Heart right ventricle (tissue), 16 donors: ENCODE data around the gene PRR7. TPM values are rescaled to one million over a fixed set of nuclear protein-coding genes. Genes with fewer than 3 reads are reported as not detected.
A peak's percentile ranks its signal among the peaks of the same experiment; 100 is the strongest.

Experiments
- ATAC-seq, 8 donors: fragments of 200-7000 bp; cut with Tn5 transposase; one replicate each; pipeline ENCODE4 v1.9.1; 2020; ENCODE audit warnings: mild to moderate bottlenecking in 8 of 8, moderate library complexity in 8 of 8, moderate number of reproducible peaks in 1 of 8
- DNase-seq, 2 donors: peaks; one replicate each; pipeline ENCODE4 v3.0.0-alpha.2; 2020
- H3K27ac ChIP-seq, 10 donors: fragments of 200-600 bp; sonication (generic) in 2 of 10; one replicate each; pipeline versions ENCODE4 v1.5.0 to v1.8.0; 2020 to 2022; ENCODE audit warnings: mild to moderate bottlenecking in 3 of 10
- H3K27me3 ChIP-seq, 7 donors: fragments of 200-600 bp; one replicate each; pipeline ENCODE4 v1.8.0; 2021 to 2022; ENCODE audit warnings: mild to moderate bottlenecking in 2 of 7
- H3K36me3 ChIP-seq, 9 donors: fragments of 200-600 bp; sonication (generic) in 1 of 9; one replicate each; pipeline versions ENCODE4 v1.5.0 to v1.8.0; 2020 to 2022; ENCODE audit warnings: mild to moderate bottlenecking in 2 of 9
- H3K4me1 ChIP-seq, 9 donors: fragments of 200-600 bp; sonication (generic) in 1 of 9; one replicate each; pipeline versions ENCODE4 v1.5.0 to v1.8.0; 2020 to 2022; ENCODE audit warnings: mild to moderate bottlenecking in 4 of 9
- H3K4me3 ChIP-seq, 10 donors: fragments of 200-600 bp; sonication (generic) in 2 of 10; one replicate each; pipeline versions ENCODE4 v1.5.0 to v1.8.0; 2020 to 2022; ENCODE audit warnings: mild to moderate bottlenecking in 7 of 10, moderate library complexity in 2 of 10
- H3K9me3 ChIP-seq, 11 donors: fragments of 200-600 bp in 10 of 11; sonication (generic) in 2 of 11; one replicate each; pipeline versions ENCODE4 v1.5.0 to v1.8.0; 2013 to 2022; ENCODE audit warnings: mild to moderate bottlenecking in 2 of 11, control low read depth in 1 of 11, moderate library complexity in 1 of 11
- CTCF ChIP-seq, 9 donors: fragments of 200-600 bp; sonication (generic) in 2 of 9; IDR thresholded peaks; one replicate each; pipeline versions ENCODE4 v1.5.0 to v1.8.0; 2021 to 2022; ENCODE audit warnings: antibody characterized with exemption in 9 of 9, mild to moderate bottlenecking in 5 of 9, moderate library complexity in 1 of 9
- WGBS, 2 donors: extraction: QIAGEN DNeasy Blood & Tissue Kit; methylation state at CpG; one replicate each; pipeline ENCODE4 v1.1.7; 2013; ENCODE audit warnings: inconsistent platforms in 1 of 2; 5-methylcytosine and 5-hydroxymethylcytosine counted together
- intact Hi-C, 10 donors: fragments of 100-400 bp; cut with DNase I; formaldehyde crosslinking; loops; one replicate each; pipeline versions ENCODE4 v1.11.1 to v1.14.2; 2022
- polyA plus RNA-seq, 2 donors: library from polyadenylated mRNA; stranded (reverse); fragments of 200-250 nt; gene quantifications; one replicate each; pipeline ENCODE4 v1.2.3, GENCODE V29; 2013
- total RNA-seq, 10 donors: library from RNA; stranded (reverse); fragmentation: NEBNext Ultra II Directional in 3 of 10; extraction: Animal tissue kit (Norgen Biotek cat#: 25700) in 3 of 10; gene quantifications; one replicate each; pipeline versions ENCODE4 v1.2.1 to v1.2.4, GENCODE V29; 2021 to 2023
- donor health status: Arrhythmogenic right ventricular cardiomyopathy.
- donor health status: ischemic (EF 13 %, LVEDD 7.1; RV severe dilation, severe dysfunction).
- donor health status: healthy with polysubstance abuse.
- donor health status: DM: no; HTN: yes; CAD: no.
- donor health status: DM: no; HTN: no; CAD: no.
- donor health status: ischemic (EF 25% LVEDD 6.9; RV normal size, moderate dysfunction).
- donor health status: ischemic (EF 25% LVEDD 5.7; RV mildly dilated, moderate dysfunction).
- donor health status: healthy.
- donor health status: DM: yes; HTN: yes; CAD: no.
- donor health status: Ischemic cardiomyopathy.
- donor health status: ischemic (EF 35%, LVEDD 5.7; RV mildly dilated, moderate dysfunction).
- donor health status: nonischemic (EF 11% LVEDD 7.7; RV severe dilation, severe dysfunction).
- donor health status: DM: yes; HTN: yes; CAD: no.
- donor health status: PGD.
- donor health status: ischemic (EF 29% LVEDD 5.4; RV normal size, mild dysfunction).
- donor health status: nonischemic (EF 23%, LVEDD 6.1; RV moderate dilation, normal function).

The PRR7 gene
- total and polyA plus RNA-seq, 12 donors, result 0.97 to 2.9 (median 2.0) TPM

GRCh38 chr5:177428574-177429217 is 17.9 kb upstream of the PRR7 start:
- Histone ChIP-seq H3K4me3 (peak overlapping the region in 1 of 10 donors; percentile 88), H3K36me3 (peaks cover 0 to 41% (median 13%) of the 10 kb centered on the region in 9 donors), H3K4me1 (peaks cover 16 to 77% (median 46%) of the 10 kb centered on the region in 9 donors), H3K27ac (peak overlapping the region in 3 of 10 donors; percentile 2 to 96 (median 92)), H3K27me3 (no peaks in the 10 kb centered on the region), H3K9me3 (no peaks in the 10 kb centered on the region)
- ATAC-seq (no peak), DNase-seq (no peak)
- WGBS, 2 donors, result 87 to 95% methylated on average over 10 of the region's 10 CpGs
- TF ChIP-seq CTCF (IDR thresholded peaks at IDR 0.05), result no peak
- intact Hi-C loops, result no loop called here

- 84 to 91% methylated on average over 6 of the region's 6 CpGs for WGBS, 2 donors
- H3K9me3 ChIP-seq, result no peaks in the 10 kb centered on the region
- H3K4me1 ChIP-seq, result peaks cover 16 to 81% (median 46%) of the 10 kb centered on the region in 9 donors
- peak overlapping the region in 1 of 10 donors; percentile 88 for H3K4me3 ChIP-seq
- TF ChIP-seq CTCF (IDR thresholded peaks at IDR 0.05), result no peak
- no peaks in the 10 kb centered on the region for H3K27me3 ChIP-seq
- H3K36me3 ChIP-seq, result peaks cover 0 to 49% (median 20%) of the 10 kb centered on the region in 9 donors
- intact Hi-C loops, result no loop called here
- ATAC-seq (no peak), DNase-seq (peak; percentile 50 to 61)
- peak overlapping the region in 3 of 10 donors; percentile 2 to 96 (median 92) for H3K27ac ChIP-seq
These were observed 17.2 kb upstream of the PRR7 start for GRCh38 chr5:177429248-177430040.

GRCh38 chr5:177430140-177430951 is 16.3 kb upstream of the PRR7 start:
- H3K4me1 ChIP-seq, result peaks cover 15 to 75% (median 43%) of the 10 kb centered on the region in 9 donors

More at GRCh38 chr5:177430140-177430951, 16.3 kb upstream of the PRR7 start:
- no peak for TF ChIP-seq CTCF (IDR thresholded peaks at IDR 0.05)
- H3K4me3 ChIP-seq, result peak overlapping the region in 1 of 10 donors; percentile 12
- H3K36me3 ChIP-seq, result peaks cover 0 to 58% (median 22%) of the 10 kb centered on the region in 9 donors
- H3K9me3 ChIP-seq, result no peaks in the 10 kb centered on the region
- WGBS, 2 donors, result 90 to 92% methylated on average over 26 of the region's 26 CpGs
- peak overlapping the region in 2 of 10 donors; percentile 36 to 96 for H3K27ac ChIP-seq
- ATAC-seq, result no peak
- no peak for DNase-seq
- H3K27me3 ChIP-seq, result no peaks in the 10 kb centered on the region
- intact Hi-C loops, result no loop called here
